Sciatic nerve (tissue), 2 donors: ENCODE data around the gene HMGCL. TPM values are rescaled to one million over a fixed set of nuclear protein-coding genes. Genes with fewer than 3 reads are reported as not detected.
A peak's percentile ranks its signal among the peaks of the same experiment; 100 is the strongest.
"Not testable (repeated sequence)": the region's sequence is repeated elsewhere in the genome, so short reads cannot be mapped to it uniquely, and the experiment has no call there.

Source experiments
- ATAC-seq: fragments of 200-7000 bp; cut with Tn5 transposase; one replicate; pipeline ENCODE4 v1.9.1; 2020; ENCODE audit warnings: mild to moderate bottlenecking, moderate library complexity
- DNase-seq: peaks from one replicate; pipeline ENCODE4 v3.0.0-alpha.2; 2020; ENCODE audit warnings: low spot score
- intact Hi-C: fragments of 100-400 bp; cut with DNase I; formaldehyde crosslinking; loops from one replicate; pipeline ENCODE4 v1.14.2; 2022
- total RNA-seq: library from RNA; stranded (reverse); fragmentation: NEBNext Ultra II Directional; extraction: Animal tissue kit (Norgen Biotek cat#: 25700); gene quantifications from one replicate; pipeline ENCODE4 v1.2.1, GENCODE V29; 2021
- donor health status: DM: no; HTN: no; CAD: no.
- donor health status: DM: no; HTN: no; CAD: no.

HMGCL gene
- total RNA-seq, 1 donor from 2014 or later: 34.4 TPM

DNA sequence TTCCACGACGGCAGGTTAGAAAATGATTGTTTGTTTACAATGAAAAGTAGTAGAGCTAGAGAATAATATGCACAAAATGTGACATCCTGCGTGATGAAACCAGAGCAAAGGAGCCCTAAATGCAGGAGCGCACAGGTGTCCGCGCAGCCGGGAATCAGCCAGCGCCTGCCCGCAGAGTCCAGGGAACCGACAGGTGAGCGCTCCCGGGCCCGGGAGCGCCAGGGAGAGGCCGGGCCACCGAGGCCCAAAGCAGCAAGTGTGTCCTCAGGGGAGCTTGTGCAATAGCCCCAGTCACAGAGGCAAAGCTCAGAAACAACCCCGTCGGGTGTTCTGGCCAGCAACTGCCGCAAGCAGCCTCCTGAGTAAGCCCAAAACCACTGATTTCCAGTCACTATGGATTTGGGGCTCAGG lies 23.9 kb downstream of the HMGCL start:
- DNase-seq: no peak
- no peak for ATAC-seq
- intact Hi-C loops: no loop called here

DNA sequence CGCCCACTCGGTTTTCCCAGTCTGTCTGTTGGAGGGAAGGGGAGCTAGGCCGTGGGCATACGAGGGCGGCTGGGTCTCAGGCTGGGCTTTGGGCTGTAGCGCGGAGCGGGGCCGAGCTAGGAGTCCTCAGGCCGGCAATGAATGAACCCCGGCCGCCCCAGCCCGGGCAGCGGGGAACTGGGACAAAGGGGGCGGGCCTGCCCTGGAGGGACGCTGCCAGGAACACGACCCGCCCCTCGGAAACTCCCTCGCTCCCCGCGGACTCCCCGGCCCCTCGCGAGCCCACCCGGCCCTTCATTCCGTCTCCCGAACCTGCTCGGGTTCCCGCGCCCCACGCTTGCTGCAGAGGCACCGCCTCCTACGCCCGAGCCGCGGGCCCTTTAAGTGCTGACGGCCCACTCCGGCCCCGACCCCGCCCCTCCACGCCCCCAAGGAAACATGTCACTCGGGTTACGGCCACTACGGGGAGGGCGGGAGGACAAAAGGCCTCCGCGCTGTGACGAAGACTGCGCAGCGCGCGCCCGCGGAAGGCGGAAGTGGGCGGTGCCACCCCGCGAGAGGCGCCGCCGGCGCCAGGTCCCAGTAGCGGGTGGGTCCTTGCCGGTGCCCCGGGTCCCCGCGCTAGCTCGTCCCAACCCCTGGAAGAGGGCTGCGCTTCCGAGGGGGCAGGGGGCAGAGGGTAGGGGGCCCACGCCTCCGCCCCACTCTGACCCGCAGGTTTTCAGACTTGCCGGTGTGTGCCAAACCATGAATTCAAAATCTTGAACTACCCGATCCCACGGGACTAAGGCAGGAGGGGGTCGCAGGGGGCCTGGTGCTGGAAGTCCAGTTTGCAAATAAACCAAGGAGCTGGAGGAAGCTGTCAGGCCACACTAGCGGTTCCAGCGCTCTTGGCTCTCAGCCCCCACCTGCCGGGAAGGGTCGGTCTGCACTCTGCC lies 24.6 kb downstream of the HMGCL start, which contains the start of gene GALE:
Gene GALE (minus strand): TSS at position 355 of the 938 bp plus-strand sequence. CDS start 1,747 bp downstream, outside the sequence.
- DNase-seq: peak; percentile 98
- ATAC-seq: peak; percentile 97
- intact Hi-C loops: no loop called here

DNA sequence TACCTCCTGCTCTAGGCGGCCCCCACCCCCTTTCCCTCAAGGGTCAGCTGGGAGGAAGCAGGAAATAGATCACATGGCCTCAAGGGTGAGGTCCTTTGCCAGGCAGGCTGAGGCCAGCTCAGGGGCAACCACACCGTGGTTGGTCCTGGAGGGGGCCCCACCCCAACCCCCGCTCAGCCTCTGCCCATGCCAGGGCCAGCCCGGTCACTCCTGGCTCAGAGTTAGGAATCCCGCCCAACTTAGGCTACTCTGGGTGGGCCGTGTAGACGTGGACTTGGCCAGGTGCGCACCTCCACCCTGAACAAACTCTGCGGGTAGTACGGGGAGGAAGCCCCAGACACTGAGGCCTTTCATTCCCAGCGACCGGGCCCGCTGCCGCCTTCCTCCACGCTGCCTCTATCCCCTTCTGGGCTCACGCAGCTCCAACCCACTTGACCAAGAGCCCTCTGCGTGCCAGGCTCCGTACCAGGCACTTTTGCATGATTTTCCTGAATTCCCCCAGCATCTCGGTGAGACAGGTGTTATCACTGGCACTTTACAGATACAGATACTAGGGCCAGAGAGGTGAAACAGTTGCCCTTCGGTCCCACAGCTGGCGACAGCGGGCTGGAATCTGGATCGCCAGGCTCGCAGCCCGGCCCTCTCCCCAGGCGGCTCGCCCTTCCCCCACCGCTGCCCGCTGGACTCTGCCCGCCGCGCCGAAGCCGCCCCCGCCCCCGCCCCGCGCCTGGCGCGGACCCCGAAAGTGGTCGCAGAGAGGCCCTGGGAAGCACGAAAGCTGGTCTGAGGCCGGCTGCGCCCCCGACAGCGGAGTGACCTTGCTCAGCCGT lies 25.4 kb downstream of the HMGCL start:
- intact Hi-C loops: no loop called here

DNA sequence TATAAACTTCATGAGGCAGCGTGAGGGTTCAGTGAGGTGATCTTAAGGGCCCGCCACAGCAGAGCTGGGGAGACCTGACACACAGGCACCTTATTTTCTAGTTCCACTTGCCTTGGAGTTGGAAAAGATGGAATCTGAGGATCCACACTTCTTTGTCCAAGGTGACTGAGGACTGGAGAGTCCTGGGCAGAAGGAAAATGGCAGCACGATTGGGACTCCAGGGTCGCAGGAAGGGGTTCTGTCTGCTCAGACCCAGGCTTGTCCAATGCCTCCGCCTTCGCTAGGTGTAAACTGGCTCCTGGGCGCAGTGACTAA lies 26.0 kb downstream of the HMGCL start:
- intact Hi-C loops: no loop called here
- DNase-seq: no peak
- ATAC-seq: no peak

More for the DNA sequence above, 25.4 kb downstream of the HMGCL start:
- DNase-seq (no peak), ATAC-seq (peak; percentile 2)

DNA sequence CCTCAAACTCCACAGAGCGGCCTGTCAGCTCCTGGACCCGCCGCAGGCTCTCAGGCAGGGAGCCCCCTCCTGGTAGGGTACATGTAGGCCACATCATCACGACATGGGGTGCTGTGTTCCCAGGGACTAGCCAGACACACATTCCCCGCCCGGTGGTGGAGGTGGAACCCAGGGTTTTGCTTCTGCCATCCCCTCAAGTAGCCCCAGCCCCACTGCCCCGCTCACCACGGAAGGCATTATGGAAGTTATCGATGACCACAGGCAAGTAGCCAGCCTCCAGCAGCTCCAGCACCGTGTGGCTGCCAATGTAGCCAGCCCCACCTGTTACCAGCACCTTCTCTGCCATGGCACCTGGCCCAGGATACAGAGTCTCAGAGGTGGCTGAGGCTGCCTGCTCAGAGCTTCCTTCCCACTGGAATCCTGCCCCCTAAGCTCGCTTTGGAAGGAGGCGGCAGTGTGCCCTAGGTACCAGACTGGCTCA lies 26.5 kb downstream of the HMGCL start:
- DNase-seq: no peak
- no peak for ATAC-seq
- intact Hi-C loops: no loop called here

DNA sequence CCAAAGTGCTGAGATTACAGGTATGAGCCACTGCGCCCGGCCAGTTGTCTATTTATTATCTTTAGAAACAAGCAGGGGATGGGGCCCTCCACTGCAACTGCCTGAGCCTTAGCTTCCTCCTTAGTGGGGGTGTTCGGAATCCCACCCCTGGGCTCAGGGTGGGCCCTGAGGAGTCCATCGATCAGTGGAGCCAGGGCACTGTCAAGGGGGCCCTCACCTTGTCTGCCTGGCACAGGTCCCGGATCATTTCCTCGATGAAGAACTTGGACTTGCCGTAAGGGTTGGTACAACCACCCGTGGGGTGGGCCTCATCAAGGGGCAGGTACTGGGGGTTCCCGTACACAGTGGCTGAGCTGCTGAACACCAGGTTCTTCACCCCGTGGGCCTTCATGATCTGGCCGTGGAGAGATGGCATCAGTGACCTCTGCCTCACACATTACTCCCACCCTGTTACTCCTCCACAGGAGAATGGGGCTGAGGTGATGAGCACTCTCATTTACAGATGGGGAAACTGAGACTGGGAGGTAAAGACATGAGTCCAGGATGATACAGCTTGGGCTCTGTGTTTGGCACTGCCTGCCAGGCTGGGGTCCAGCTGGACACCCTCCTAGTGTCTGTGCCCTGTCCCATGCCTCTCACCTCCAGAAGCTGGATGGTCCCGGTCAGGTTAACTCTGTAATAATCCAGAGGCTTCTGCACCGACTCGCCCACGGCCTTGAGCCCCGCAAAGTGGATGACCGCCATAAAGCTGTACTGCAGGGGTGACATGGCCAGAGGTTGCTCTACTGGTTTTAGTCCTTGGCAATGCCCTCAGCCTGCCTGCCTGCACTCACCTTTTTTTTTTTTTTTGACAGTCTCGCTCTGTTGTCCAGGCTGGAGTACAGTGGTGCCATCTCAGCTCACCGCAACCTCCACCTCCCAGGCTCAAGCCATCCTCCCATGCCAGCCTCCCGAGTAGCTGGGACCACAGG lies 27.5 kb downstream of the HMGCL start:
- ATAC-seq (no peak), DNase-seq (no peak)
- intact Hi-C loops: no loop called here

DNA sequence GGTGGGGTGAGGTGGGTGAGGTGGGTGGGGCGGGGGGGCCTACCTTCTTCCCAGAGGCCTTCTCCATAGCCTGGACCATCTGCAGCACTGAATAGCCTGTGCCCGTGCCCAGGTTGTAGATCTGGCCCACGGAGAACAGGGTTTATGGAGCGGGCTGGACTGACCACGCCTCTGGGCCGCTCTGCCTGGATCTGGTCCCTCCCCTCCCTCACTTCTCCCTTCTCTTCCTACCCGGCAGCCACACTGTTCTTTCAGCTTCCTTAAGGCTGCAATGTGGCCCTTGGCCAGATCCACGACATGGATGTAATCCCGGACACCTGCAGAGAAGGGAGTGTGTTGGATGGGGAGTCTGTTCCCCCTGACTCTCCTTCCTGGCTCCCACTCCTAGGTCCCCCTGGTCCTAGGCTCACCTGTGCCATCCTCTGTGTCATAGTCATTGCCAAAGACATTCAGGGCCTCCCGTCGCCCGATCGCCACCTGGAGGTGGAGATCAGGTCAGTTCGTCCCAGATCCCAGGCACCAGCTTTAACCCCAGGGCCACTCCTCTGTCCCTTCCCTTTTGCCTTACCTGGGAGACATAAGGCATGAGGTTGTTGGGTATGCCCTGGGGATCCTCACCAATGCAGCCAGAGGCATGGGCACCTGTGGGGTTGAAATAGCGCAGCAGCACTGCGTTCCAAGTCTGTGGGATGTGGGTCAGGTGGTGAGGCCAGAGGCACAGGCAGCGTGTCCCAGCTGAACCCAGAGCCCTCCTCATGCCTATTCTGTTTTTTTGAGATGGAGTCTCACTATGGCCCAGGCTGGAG lies 28.6 kb downstream of the HMGCL start:
- ATAC-seq (no peak), DNase-seq (no peak)
- intact Hi-C loops: no loop called here

DNA sequence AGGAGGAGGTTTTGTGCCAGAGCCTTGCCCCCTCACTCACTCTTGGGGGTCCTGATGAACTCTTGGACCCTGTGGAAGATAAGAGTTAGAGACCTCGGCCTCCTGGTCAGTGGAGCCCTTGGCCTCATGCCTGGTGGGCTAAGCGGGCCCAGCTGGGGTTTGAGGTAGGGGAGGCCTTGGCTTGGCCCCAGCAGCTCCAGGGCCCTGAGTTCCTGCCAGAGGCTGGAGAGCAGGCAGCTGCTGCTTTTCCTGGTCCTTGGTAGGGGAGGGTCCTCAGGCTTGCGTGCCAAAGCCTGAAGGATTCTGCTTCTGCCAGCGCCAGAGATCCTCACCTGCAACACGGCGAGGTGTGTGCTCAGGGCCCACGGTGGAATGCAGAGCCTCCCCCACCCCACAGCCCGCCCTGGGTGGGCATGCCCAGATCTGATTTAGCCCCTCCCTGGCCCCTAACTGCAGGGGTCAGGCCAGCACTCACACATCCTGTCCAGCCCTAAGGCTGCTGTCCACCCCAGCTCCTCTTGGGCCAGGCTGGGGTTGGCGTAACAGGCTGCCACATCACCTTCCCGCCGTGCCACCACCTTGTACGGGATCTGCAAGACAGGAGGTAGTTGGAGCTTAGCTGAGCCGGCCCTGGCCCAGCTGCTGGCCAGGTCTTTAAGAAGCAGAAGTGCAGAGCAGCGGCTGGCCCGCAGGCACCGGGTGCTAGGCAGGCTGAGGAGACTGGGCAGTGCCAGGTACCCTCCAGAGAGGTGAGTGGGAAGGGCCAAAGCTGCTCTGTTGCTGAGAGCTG lies 29.4 kb downstream of the HMGCL start:
- no peak for ATAC-seq
- intact Hi-C loops: no loop called here
- no peak for DNase-seq

DNA sequence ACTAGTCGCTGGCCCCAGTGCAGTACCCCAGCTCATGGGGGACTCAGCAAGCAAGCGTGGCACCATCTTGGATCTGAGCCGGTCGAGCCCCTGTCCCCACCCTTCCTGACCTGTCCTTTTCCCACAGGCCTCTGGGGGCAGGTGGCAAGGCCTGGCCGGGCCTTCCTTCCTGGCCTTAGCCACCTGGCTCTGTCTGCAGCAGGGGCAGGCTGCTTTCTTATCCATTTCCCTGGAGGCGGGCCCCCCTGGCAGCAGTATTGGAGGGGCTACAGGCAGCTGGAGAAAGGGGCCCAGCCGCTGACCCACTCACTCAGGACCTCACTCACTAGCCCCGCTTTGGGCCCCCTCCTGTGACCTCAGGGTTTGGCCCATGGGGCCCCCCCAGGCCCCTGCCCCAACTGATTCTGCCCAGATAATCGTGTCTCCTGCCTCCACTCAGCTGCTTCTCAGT lies 30.5 kb downstream of the HMGCL start:
- intact Hi-C loops, DNase-seq, ATAC-seq: not testable (repeated sequence)

DNA sequence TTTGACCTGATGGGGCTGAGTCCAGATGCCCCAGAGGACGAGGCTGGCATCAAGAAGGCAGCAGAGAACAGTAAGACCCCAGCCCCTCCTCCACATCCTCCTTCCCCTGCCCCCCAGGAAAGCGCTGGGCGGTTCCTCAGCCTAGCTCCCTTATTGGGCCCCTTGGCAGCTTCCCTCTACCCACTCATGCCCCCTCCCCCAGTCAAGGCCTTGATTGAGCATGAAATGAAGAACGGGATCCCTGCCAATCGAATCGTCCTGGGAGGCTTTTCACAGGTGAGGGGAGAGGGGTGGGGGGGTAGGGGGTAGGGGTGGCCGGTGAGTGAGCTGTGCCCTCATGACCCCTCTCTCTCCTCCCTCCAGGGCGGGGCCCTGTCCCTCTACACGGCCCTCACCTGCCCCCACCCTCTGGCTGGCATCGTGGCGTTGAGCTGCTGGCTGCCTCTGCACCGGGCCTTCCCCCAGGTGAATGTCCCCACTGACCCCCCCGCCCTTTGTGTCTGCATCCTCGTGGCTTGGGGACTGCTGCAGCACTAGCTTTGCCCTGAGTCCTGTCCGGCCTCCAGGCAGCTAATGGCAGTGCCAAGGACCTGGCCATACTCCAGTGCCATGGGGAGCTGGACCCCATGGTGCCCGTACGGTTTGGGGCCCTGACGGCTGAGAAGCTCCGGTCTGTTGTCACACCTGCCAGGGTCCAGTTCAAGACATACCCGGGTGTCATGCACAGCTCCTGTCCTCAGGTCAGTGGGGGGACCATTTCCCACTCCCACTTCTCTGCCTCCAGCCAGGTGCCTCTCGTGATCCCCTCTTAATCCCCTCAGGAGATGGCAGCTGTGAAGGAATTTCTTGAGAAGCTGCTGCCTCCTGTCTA lies 31.1 kb downstream of the HMGCL start:
- DNase-seq (no peak), ATAC-seq (no peak)
- intact Hi-C loops: no loop called here

DNA sequence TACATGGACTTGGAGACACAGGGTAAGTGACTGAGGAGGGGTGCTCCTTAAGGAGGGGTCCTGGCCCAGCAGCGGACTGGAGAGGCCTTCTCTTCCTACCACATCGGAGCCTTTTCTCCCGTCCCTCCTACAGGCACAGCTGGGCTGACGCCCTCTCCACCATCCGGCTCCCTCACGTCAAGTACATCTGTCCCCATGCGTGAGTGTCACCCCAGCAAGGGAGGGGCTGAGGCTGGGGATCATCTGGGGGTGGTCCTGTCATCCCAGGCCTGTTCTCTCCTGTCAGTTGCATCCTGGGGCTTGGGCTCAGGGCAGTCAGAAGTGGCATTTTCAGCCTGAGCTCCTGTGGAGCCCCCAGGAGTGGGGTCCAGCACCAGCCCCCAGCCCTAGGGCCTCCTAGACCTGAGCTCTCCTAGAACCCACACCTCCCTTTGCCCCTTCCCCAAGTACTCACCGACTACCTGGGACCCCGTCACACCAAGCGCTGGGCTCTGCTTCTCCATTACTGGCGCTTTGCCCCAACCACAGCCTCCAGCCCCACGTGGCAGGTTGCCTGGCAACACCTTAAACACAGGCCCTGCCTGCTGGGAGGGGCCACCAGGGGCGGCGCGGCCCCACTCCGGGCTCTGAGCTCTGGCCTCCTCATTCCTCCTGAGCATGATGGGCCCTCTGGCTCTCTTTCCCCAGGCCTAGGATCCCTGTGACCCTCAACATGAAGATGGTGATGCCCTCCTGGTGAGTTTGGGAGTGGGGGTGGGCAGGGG lies 32.0 kb downstream of the HMGCL start:
- DNase-seq (no peak), ATAC-seq (no peak)
- intact Hi-C loops: no loop called here

DNA sequence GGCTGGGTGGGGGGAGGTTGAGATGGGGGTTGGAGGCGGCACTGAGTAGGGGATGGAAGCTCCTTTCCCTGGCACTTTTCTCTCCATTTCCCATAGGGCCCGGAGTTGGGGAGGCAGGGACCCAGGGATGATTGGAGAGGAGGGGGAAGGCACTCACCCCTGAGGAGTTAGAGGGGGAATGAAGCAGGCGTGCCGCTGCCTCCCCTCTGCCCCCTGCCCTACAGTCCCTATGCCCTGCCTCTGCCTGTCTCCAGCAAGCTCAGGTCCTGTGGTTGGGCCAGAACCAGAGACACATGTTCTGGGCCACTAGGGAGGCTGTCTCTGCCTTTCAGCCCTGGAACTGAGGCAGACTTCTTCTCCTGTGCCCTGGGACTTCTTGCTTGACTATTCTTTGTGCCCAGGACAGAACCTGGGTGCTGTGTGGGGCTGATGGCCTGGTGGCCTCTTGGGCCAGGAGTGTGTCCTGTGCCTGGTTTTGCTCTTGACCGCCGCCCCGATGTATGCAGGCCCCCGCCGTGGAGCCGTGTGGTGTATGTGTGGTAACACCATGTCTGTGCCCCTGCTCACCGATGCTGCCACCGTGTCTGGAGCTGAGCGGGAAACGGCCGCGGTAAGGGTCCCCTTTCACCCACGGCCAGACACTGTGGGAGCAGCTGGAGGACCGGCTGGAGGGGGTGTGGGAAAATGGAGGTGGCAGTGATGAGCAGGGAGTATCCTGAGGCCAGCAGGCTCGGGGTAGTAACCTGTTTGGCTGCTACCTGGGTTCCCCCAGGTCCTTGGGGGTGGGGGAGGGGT lies 32.9 kb downstream of the HMGCL start:
- DNase-seq (no peak), ATAC-seq (no peak)
- intact Hi-C loops: no loop called here

DNA sequence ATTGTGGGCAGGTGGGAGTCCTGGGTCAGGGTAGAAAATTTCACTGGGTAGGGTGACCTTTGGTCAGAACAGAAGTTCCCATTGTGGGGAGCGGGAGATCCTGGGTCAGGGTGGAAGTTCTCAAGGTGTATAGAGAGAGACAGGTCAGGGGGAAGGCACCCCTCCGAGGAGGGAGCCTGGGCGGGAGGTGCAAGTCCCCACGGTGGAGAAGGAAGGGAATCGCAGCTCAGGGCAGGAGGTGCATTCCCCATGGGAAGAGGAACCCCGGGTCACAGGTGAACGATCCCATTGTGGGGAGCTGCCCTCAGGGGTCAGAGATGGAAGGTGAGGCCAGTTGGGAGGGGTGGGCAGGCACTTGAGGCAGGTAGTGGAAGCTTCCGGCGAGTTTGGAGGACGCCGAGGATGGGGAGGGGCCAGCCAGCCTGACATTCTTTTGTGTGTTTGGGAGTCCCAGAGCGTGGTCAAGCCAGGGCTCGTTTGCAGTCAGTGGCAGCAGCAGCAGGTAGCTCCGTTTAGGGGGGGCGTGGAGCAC lies 33.6 kb downstream of the HMGCL start:
- ATAC-seq: peak; percentile 16
- intact Hi-C loops: no loop called here
- no peak for DNase-seq

DNA sequence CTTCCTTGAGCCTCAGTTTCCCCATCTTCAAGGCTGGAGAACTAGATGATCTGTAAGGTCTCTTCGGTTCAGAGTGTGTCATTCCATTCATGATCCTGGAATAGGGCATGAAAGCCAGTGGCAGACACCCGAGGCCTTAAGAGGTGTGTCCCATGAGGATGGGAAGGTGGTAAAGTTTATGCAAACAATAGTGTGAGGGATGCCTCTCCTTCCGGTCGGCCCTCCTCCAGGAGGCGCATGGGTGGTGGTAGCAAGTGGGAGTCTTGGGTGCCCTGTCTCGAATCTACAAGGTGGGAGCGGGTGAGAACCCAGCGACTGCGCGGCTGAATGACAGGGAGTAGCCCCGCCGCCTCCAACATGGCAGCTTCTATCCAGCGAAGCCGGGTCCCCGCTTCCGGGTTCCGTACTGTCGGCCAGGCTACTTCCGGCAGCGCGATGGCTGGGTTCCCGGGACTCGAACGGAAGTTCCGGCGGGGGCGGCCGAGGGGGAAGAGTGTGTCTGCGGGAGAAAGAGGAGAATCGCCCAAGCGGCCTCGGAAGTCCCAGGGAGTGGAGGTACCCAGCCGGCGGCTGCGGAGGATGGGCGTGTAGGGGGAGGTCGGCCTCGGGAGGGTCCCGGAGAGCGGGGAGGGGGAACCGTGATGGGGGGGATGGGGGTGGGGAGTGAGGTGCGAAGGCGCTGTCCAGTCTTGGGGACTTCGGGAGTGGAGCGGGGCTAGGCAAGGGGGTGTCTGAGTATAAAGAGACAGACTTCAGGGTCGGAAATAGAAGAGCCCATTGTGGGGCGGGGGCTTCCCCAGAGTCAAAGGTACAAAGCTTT lies 34.3 kb downstream of the HMGCL start, which contains the start of gene LYPLA2:
Gene LYPLA2 (plus strand): TSS at position 450 of the 820 bp plus-strand sequence. CDS start 1,538 bp downstream, outside the sequence.
- intact Hi-C loops: no loop called here
- peak; percentile 97 for DNase-seq
- ATAC-seq: peak; percentile 95
